Sigmoid colon (tissue), 7 donors: ENCODE data around the gene CTBP2. TPM values are rescaled to one million over a fixed set of nuclear protein-coding genes. Genes with fewer than 3 reads are reported as not detected.

Experiments used
- DNase-seq: peaks from one replicate; pipeline ENCODE4 v3.0.0-alpha.2; 2019
- H3K27ac ChIP-seq, 4 donors: fragments of 200-600 bp; sonication (generic); one replicate each; pipeline ENCODE4 v1.5.1; 2016 to 2019; ENCODE audit warnings: mild to moderate bottlenecking in 1 of 4
- H3K27me3 ChIP-seq, 3 donors: fragments of 200-600 bp; sonication (generic); one replicate each; pipeline ENCODE4 v1.5.1; 2019; ENCODE audit warnings: mild to moderate bottlenecking in 1 of 3
- H3K36me3 ChIP-seq, 4 donors: fragments of 200-600 bp; sonication (generic); one replicate each; pipeline ENCODE4 v1.5.1; 2016 to 2019
- H3K4me1 ChIP-seq, 4 donors: fragments of 200-600 bp; sonication (generic); one replicate each; pipeline ENCODE4 v1.5.1; 2017 to 2019
- H3K4me3 ChIP-seq, 4 donors: fragments of 200-600 bp; sonication (generic); one replicate each; pipeline ENCODE4 v1.5.1; 2017 to 2019; ENCODE audit warnings: mild to moderate bottlenecking in 2 of 4, moderate library complexity in 1 of 4
- H3K9me3 ChIP-seq, 4 donors: fragments of 200-600 bp in 3 of 4; sonication (generic) in 3 of 4; one replicate each; pipeline versions ENCODE4 v1.5.1 to v1.6.1; 2013 to 2019
- CTCF ChIP-seq, 4 experiments: fragments of 450-650 bp in 3 of 4; fragments of 200-600 bp in 1 of 4; IDR thresholded peaks; one replicate each; pipeline ENCODE4 v1.5.1; 2016 to 2019; ENCODE audit warnings: antibody characterized with exemption in 4 of 4, mild to moderate bottlenecking in 3 of 4, moderate library complexity in 2 of 4
- EP300 ChIP-seq, 4 donors: sonication (generic); formaldehyde crosslinking; IDR thresholded peaks; one replicate each; pipeline ENCODE4 v1.6.1; 2017; ENCODE audit warnings: antibody characterized with exemption in 4 of 4
- POLR2A ChIP-seq, 2 donors: fragments of 450-650 bp; IDR thresholded peaks; one replicate each; pipeline ENCODE4 v1.6.1; 2016; ENCODE audit warnings: antibody characterized with exemption in 2 of 2, mild to moderate bottlenecking in 2 of 2, moderate library complexity in 2 of 2
- POLR2AphosphoS5 ChIP-seq, 4 donors: sonication (generic); formaldehyde crosslinking; IDR thresholded peaks; one replicate each; pipeline ENCODE4 v1.6.1; 2017; ENCODE audit warnings: antibody characterized with exemption in 4 of 4
- WGBS, 2 donors: extraction: QIAGEN DNeasy Blood & Tissue Kit; methylation state at CpG; one replicate each; pipeline ENCODE4 v1.1.7; 2013; 5-methylcytosine and 5-hydroxymethylcytosine counted together
- intact Hi-C: fragments of 100-400 bp; cut with DNase I; formaldehyde crosslinking; loops from one replicate; pipeline ENCODE4 v1.15.1; 2023
- polyA plus RNA-seq, 3 donors: library from polyadenylated mRNA; stranded (reverse); fragments of 200-250 nt; gene quantifications; one replicate each; pipeline ENCODE4 v1.2.3, GENCODE V29; 2013
- total RNA-seq, 4 donors: library from RNA; depleted of rRNA; stranded (reverse); fragments of >200 nt; gene quantifications; one replicate each; pipeline ENCODE4 v1.1.0, GENCODE V29; 2016
- donor health status: healthy with polysubstance abuse.
- donor health status: Bipolar disorder and iron deficiency.
- donor health status: healthy.

The CTBP2 gene
- total and polyA plus RNA-seq, 7 donors, result 31.2 to 62.4 (median 52.0) TPM

- intact Hi-C loops, result no loop called here
- no peaks in the 10 kb centered on the region for H3K27me3 ChIP-seq
- WGBS, 2 donors, result 89 to 95% methylated on average over 7 of the region's 7 CpGs
Observed at GRCh38 chr10:125080984-125081383, 79.4 kb downstream of the CTBP2 start.

GRCh38 chr10:125080296-125080695 lies 80.1 kb downstream of the CTBP2 start:
- intact Hi-C loops, result no loop called here
- TF ChIP-seq CTCF (IDR thresholded peaks at IDR 0.05) (no peak), POLR2AphosphoS5 (IDR thresholded peaks at IDR 0.05) (no peak), EP300 (IDR thresholded peaks at IDR 0.05) (no peak), POLR2A (IDR thresholded peaks at IDR 0.05) (no peak)
- H3K36me3 ChIP-seq, result no peaks in the 10 kb centered on the region
- DNase-seq, result peak; percentile 35
- H3K4me1 ChIP-seq, result peaks cover 0 to 53% (median 46%) of the 10 kb centered on the region in 4 donors
- no peaks in the 10 kb centered on the region for H3K9me3 ChIP-seq
- H3K27ac ChIP-seq, result no peak overlapping the region
- WGBS, 2 donors, result 86 to 92% methylated on average over 7 of the region's 7 CpGs
- H3K27me3 ChIP-seq, result no peaks in the 10 kb centered on the region
- no peak overlapping the region for H3K4me3 ChIP-seq

More at GRCh38 chr10:125080984-125081383, 79.4 kb downstream of the CTBP2 start:
- peaks cover 0 to 59% (median 49%) of the 10 kb centered on the region in 4 donors for H3K4me1 ChIP-seq
- H3K9me3 ChIP-seq, result no peaks in the 10 kb centered on the region
- H3K27ac ChIP-seq, result no peak overlapping the region
- peak; percentile 37 for DNase-seq
- H3K36me3 ChIP-seq, result no peaks in the 10 kb centered on the region
- H3K4me3 ChIP-seq, result no peak overlapping the region
- TF ChIP-seq POLR2A (IDR thresholded peaks at IDR 0.05) (no peak), CTCF (IDR thresholded peaks at IDR 0.05) (no peak), POLR2AphosphoS5 (IDR thresholded peaks at IDR 0.05) (no peak), EP300 (IDR thresholded peaks at IDR 0.05) (no peak)

GRCh38 chr10:125079091-125079600 lies 81.2 kb downstream of the CTBP2 start:
- no peak overlapping the region for H3K27ac ChIP-seq
- H3K36me3 ChIP-seq, result no peaks in the 10 kb centered on the region
- no peaks in the 10 kb centered on the region for H3K9me3 ChIP-seq
- H3K4me1 ChIP-seq, result peaks cover 0 to 44% (median 36%) of the 10 kb centered on the region in 4 donors
- intact Hi-C loops, result no loop called here
- no peak overlapping the region for H3K4me3 ChIP-seq
- DNase-seq, result peak; percentile 57
- no peaks in the 10 kb centered on the region for H3K27me3 ChIP-seq
- WGBS, 2 donors, result 94 to 96% methylated on average over 14 of the region's 14 CpGs
- TF ChIP-seq EP300 (IDR thresholded peaks at IDR 0.05), result no peak
- TF ChIP-seq CTCF (IDR thresholded peaks at IDR 0.05), result no peak
- TF ChIP-seq POLR2A (IDR thresholded peaks at IDR 0.05), result no peak
- no peak for TF ChIP-seq POLR2AphosphoS5 (IDR thresholded peaks at IDR 0.05)

- Histone ChIP-seq H3K4me3 (no peak overlapping the region), H3K27me3 (no peaks in the 10 kb centered on the region), H3K4me1 (peaks cover 0 to 26% (median 20%) of the 10 kb centered on the region in 4 donors), H3K36me3 (peaks cover 0 to 6% (median 0%) of the 10 kb centered on the region in 4 donors), H3K9me3 (no peaks in the 10 kb centered on the region), H3K27ac (peak overlapping the region in 1 of 4 donors; percentile 26)
- 85 to 91% methylated on average over 14 of the region's 14 CpGs for WGBS, 2 donors
- peak in 1 of 4 donors; percentile 16 for TF ChIP-seq POLR2AphosphoS5 (IDR thresholded peaks at IDR 0.05)
- no peak for TF ChIP-seq CTCF (IDR thresholded peaks at IDR 0.05)
- intact Hi-C loops, result no loop called here
- DNase-seq, result peak; percentile 54
Observed at GRCh38 chr10:125076891-125077541, 83.3 kb downstream of the CTBP2 start.
